ENCODE results near the gene PTPN12.

The PTPN12 gene

GRCh38 chr7:77662869-77663268 lies 125.8 kb downstream of the PTPN12 start:
- no peak for DNase-seq (ENCODE audit: low read depth in 2 of 2)

- no peak for DNase-seq (ENCODE audit: low read depth in 2 of 2)
Measured at GRCh38 chr7:77664715-77665114, 127.6 kb downstream of the PTPN12 start.

GRCh38 chr7:77665161-77665560 lies 128.1 kb downstream of the PTPN12 start:
- no peak for DNase-seq (ENCODE audit: low read depth in 2 of 2)

- DNase-seq (ENCODE audit: low read depth in 2 of 2) = no peak
Measured at GRCh38 chr7:77667459-77668086, 130.5 kb downstream of the PTPN12 start.

GRCh38 chr7:77674878-77675277 lies 137.8 kb downstream of the PTPN12 start:
- DNase-seq (ENCODE audit: low read depth in 2 of 2) = no peak

GRCh38 chr7:77679608-77680007 lies 142.5 kb downstream of the PTPN12 start:
- DNase-seq (ENCODE audit: low read depth in 2 of 2) = no peak

- no peak for DNase-seq (ENCODE audit: low read depth in 2 of 2)
Measured at GRCh38 chr7:77680266-77680665, 143.2 kb downstream of the PTPN12 start.

- no peak for DNase-seq (ENCODE audit: low read depth in 2 of 2)
Measured at GRCh38 chr7:77684030-77684429, 146.9 kb downstream of the PTPN12 start.

GRCh38 chr7:77685233-77685632 lies 148.1 kb downstream of the PTPN12 start:
- no peak for DNase-seq (ENCODE audit: low read depth in 2 of 2)

- DNase-seq (ENCODE audit: low read depth in 2 of 2) = no peak
Measured at GRCh38 chr7:77687100-77687746, 150.1 kb downstream of the PTPN12 start.

- DNase-seq (ENCODE audit: low read depth in 2 of 2) = no peak
Measured at GRCh38 chr7:77687747-77688144, 150.7 kb downstream of the PTPN12 start.
